ENCODE results near the gene PEX5.
A peak's percentile ranks its signal among the peaks of the same experiment; 100 is the strongest.
"Not testable (repeated sequence)": the region's sequence is repeated elsewhere in the genome, so short reads cannot be mapped to it uniquely, and the experiment has no call there.

The PEX5 gene

DNA sequence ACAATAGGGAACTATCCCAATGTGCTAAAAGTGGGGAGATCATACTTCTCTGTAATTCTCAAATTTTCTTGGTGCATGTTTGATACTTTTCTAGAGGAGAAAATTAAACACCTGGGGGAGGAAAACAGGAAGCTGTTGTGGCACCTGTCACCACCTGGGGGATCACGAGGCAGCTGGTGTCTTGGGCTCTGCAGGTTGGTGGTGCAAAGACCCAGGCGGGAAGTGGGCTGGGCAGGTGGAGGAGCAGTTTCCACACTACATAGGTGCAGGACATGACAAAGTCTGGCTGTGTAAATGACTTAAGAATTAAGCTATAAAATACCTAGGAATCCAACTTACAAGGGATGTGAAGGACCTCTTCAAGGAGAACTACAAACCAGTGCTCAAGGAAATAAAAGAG, 23.2 kb downstream of the PEX5 start:
- FAIRE-seq (no peak), DNase-seq (ENCODE audit: insufficient read length, low spot score) (no peak)
- TF ChIP-seq, protein P1, sequence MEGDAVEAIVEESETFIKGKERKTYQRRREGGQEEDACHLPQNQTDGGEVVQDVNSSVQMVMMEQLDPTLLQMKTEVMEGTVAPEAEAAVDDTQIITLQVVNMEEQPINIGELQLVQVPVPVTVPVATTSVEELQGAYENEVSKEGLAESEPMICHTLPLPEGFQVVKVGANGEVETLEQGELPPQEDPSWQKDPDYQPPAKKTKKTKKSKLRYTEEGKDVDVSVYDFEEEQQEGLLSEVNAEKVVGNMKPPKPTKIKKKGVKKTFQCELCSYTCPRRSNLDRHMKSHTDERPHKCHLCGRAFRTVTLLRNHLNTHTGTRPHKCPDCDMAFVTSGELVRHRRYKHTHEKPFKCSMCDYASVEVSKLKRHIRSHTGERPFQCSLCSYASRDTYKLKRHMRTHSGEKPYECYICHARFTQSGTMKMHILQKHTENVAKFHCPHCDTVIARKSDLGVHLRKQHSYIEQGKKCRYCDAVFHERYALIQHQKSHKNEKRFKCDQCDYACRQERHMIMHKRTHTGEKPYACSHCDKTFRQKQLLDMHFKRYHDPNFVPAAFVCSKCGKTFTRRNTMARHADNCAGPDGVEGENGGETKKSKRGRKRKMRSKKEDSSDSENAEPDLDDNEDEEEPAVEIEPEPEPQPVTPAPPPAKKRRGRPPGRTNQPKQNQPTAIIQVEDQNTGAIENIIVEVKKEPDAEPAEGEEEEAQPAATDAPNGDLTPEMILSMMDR (IDR thresholded peaks at IDR 0.05; ENCODE audit: insufficient read depth, missing control alignments) = no peak

DNA sequence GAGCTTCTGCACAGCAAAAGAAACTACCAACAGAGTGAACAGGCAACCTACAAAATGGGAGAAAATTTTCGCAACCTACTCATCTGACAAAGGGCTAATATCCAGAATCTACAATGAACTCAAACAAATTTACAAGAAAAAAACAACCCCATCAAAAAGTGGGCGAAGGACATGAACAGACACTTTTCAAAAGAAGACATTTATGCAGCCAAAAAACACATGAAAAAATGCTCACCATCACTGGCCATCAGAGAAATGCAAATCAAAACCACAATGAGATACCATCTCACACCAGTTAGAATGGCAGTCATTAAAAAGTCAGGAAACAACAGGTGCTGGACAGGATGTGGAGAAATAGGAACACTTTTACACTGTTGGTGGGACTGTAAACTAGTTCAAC, 24.3 kb downstream of the PEX5 start:
- FAIRE-seq; DNase-seq (ENCODE audit: insufficient read length, low spot score): not testable (repeated sequence)

DNA sequence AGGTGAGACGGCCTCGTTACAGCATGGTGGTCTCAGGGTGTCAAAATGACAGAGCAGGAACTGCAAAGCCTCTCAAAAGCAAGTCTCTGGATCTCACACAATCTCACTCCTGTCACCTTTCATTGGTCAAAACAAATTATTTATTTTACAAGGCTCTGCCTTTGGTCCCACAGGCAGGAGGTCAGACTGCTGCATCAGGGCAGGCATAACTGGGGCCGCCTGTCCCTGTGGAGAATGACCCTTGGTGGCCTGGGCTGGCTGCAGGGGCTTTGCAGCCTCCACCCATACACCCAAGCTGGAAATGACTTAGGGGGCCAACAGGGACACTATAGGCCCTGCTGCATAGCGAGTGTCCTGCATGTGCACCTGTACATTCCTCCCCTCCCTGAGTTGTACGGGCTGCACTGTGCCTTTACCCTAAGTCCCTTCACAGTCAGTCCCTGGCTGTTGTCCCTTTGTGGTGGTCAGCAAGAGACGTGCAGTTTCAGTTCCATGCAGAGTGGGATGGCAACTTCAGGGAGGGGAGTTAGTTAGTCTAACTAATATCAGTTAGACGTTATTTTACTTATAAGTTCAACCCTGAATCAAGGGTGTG, 28.1 kb downstream of the PEX5 start:
- TF ChIP-seq, protein P1 (IDR thresholded peaks at IDR 0.05; ENCODE audit: insufficient read depth, missing control alignments) = no peak
- FAIRE-seq = no peak
- DNase-seq (ENCODE audit: insufficient read length, low spot score) = no peak

DNA sequence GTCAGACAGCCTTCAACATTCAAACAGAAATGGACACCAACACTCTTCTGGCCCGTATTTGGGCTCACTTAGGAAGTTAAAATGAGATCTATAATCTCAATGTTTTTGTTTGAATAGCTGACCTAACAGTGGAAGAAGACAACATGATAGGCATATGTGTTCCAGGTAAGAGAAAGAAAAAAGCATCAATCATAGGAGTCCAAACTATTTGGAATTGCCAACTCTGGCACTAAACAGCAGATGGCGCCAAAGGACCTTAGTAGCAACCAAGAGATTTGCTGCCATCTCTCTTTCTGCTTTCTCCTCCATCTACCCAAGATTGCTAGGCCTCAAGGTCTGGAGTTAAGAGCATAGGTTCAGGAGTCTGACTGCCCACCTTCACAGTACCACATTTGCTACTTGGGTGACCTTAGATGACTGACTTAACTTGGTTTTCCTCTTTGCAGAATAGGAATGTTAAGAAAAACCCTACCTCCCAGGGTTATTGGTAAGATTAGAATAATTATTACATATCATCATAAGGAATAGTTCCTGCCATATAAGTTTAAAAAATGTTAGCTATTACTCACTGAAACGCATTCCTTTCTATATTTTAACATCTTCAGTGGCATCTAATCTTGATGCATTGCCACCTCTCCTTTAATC, 30.2 kb downstream of the PEX5 start:
- TF ChIP-seq, protein P1 (IDR thresholded peaks at IDR 0.05; ENCODE audit: insufficient read depth, missing control alignments) = peak; percentile 94
- FAIRE-seq (no peak), DNase-seq (ENCODE audit: insufficient read length, low spot score) (no peak)

DNA sequence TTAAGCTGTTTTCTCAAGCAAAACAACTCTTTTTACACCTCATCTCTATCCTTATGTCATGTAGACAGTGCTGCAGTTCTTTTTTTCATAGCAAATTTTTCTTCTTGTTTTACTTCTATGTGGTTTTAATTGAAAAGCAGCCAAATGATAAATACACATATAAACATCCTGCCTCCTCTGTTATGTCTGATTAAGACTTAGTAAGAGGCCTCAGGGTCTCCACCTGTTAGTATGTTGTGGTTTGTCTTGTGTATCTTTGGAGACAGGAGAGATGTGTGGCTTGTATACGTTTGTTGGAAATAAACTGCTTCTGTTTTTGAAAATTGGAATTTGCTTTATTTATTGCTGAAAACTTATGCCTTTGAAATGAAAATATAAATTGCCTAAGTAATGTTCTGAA, 32.0 kb downstream of the PEX5 start:
- no peak for DNase-seq (ENCODE audit: insufficient read length, low spot score)
- TF ChIP-seq, protein P1 (IDR thresholded peaks at IDR 0.05; ENCODE audit: insufficient read depth, missing control alignments) = no peak
- FAIRE-seq = no peak

DNA sequence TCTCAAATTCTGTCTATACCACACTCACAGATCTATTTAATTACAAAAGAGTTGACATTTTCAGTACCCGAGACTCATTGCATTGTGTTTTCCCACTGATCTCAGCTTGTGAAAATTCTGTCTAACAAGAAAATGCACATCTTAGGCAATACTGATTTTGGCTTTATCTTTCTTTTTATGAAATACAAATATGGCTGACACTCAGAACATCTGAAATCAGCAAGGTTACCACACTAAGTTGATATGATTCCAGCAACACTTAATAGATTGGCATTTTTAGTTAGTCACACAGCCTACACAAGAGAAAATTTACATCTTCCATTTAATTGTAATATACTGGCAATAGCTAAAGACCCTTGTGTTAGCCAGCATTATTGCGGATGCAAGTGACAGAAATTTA, 40.3 kb downstream of the PEX5 start:
- TF ChIP-seq, protein P1 (IDR thresholded peaks at IDR 0.05; ENCODE audit: insufficient read depth, missing control alignments) = no peak
- FAIRE-seq (no peak), DNase-seq (ENCODE audit: insufficient read length, low spot score) (no peak)

DNA sequence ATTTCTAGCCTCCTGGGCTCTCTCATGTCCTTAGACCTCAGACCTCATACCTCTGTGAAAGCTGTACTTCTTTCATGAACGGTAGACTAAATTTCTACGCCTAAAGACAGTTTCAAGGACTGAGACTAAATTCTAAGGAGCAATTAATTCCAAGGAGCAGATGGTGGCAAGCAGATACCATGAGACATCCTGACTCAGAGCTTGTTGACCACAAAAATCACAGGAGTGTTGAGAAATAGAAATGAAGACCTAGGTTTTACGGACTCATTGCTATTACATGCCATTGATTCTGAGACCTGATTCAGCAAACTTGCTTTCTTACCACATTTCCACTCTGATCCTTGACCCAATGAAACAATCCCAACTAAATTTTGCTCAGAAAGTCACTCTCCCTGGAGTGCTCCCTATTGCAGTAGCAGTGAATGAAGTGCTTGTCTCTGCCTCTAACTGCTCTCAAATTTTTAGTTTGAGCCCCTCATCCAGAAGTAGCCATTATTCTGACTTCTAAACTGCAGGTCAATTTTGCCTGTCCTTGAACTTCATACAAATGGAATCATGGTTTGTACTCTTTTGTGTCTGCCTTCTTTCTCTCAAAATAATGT, 52.0 kb downstream of the PEX5 start:
- FAIRE-seq (no peak), DNase-seq (ENCODE audit: insufficient read length, low spot score) (no peak)
- TF ChIP-seq, protein P1 (IDR thresholded peaks at IDR 0.05; ENCODE audit: insufficient read depth, missing control alignments) = no peak
